Endothelial cell of umbilical vein (primary cell): ENCODE measurements around the gene SKA1. TPM values are rescaled to one million over a fixed set of nuclear protein-coding genes. Genes with fewer than 3 reads are reported as not detected.

Experiments
- BruUV-seq: library from RNA; stranded (reverse); fragments of 400-500 nt; replicated peaks from 2 replicates; lab custom pipeline; 2021; lab: Mats Ljungman, UMichigan
- CTCF ChIA-PET: fragments of 300-600, 350-600 bp; sonication (Branson Sonifier 250); formaldehyde crosslinking; loops from one replicate; lab custom pipeline; 2021; ENCODE audit warnings: antibody characterized with exemption, inconsistent platforms; lab: Charles Lee
- POLR2A ChIA-PET: fragments of 300-600, 350-600 bp; sonication (Branson Sonifier 250); formaldehyde crosslinking; loops from one replicate; lab custom pipeline; 2021; ENCODE audit warnings: antibody characterized with exemption, inconsistent platforms; lab: Charles Lee
- DNase-seq: peaks from one replicate; pipeline ENCODE4 v3.0.0-alpha.2; 2011; ENCODE audit warnings: low read depth, low spot score
- FAIRE-seq: peaks from 2 replicates; lab custom pipeline; 2011; peaks lifted over from hg19 to GRCh38; lab: Jason Lieb, UNC
- H2AFZ ChIP-seq: 2 replicates; pipeline ENCODE4 v1.6.0; 2012; ENCODE audit warnings: low read depth, low read length, control low read depth, inconsistent platforms
- H3K27ac ChIP-seq: 2 replicates; pipeline ENCODE4 v1.5.1; 2011; ENCODE audit warnings: low read depth, mild to moderate bottlenecking, control low read depth, low read length, moderate library complexity; ENCODE audit not compliant: insufficient read depth
- H3K27me3 ChIP-seq, 2 experiments: 2 replicates each; pipeline versions ENCODE4 v1.6.0 to v1.6.1; 2011; ENCODE audit warnings: low read length in 2 of 2, mixed read lengths in 1 of 2; ENCODE audit not compliant: control insufficient read depth in 2 of 2, insufficient read depth in 2 of 2
- H3K36me3 ChIP-seq, 2 experiments: 2 replicates in 1 of 2; 3 replicates in 1 of 2; pipeline ENCODE4 v1.5.1; 2011; ENCODE audit warnings: low read length in 2 of 2, mild to moderate bottlenecking in 1 of 2, moderate library complexity in 1 of 2; ENCODE audit not compliant: control insufficient read depth in 2 of 2, insufficient read depth in 2 of 2; ENCODE audit errors: extremely low read depth in 1 of 2
- H3K4me1 ChIP-seq: 3 replicates; pipeline ENCODE4 v1.5.1; 2011; ENCODE audit warnings: mild to moderate bottlenecking, low read length; ENCODE audit not compliant: control insufficient read depth, insufficient read depth; ENCODE audit errors: extremely low read depth
- H3K4me2 ChIP-seq: 2 replicates; pipeline ENCODE4 v1.6.1; 2011; ENCODE audit warnings: low read length, control low read depth, mixed read lengths; ENCODE audit not compliant: insufficient read depth
- H3K4me3 ChIP-seq, 3 experiments: fragments of 200-600 bp in 1 of 3; sonication (generic), shearing (Covaris generic) in 1 of 3; replicated peaks in 1 of 3; 2 replicates each; pipeline ENCODE4 v1.5.1; 2011 to 2016; ENCODE audit warnings: control low read depth in 3 of 3, low read length in 3 of 3, mild to moderate bottlenecking in 2 of 3, inconsistent platforms in 1 of 3, low read depth in 1 of 3, moderate library complexity in 1 of 3; ENCODE audit not compliant: insufficient read depth in 1 of 3
- H3K79me2 ChIP-seq: 2 replicates; pipeline ENCODE4 v1.6.0; 2012; ENCODE audit warnings: low read length, inconsistent platforms; ENCODE audit not compliant: control insufficient read depth, insufficient read depth
- H3K9ac ChIP-seq: replicated peaks from 2 replicates; pipeline ENCODE3; 2011; ENCODE audit warnings: low read length, control low read depth; ENCODE audit not compliant: insufficient read depth; ENCODE audit errors: extremely low read depth
- H3K9me1 ChIP-seq: replicated peaks from 3 replicates; pipeline ENCODE4 v1.6.0; 2011; ENCODE audit warnings: mild to moderate bottlenecking, low read length; ENCODE audit not compliant: control insufficient read depth, insufficient read depth; ENCODE audit errors: extremely low read depth
- H3K9me3 ChIP-seq: replicated peaks from 2 replicates; pipeline ENCODE4 v1.5.1; 2012; ENCODE audit warnings: low read length, inconsistent platforms; ENCODE audit not compliant: control insufficient read depth, insufficient read depth
- H4K20me1 ChIP-seq: replicated peaks from 2 replicates; pipeline ENCODE3; 2011; ENCODE audit warnings: mild to moderate bottlenecking, low read length; ENCODE audit not compliant: control insufficient read depth, insufficient read depth; ENCODE audit errors: extremely low read depth
- EZH2 ChIP-seq: IDR thresholded peaks from 2 replicates; pipeline ENCODE4 v1.6.1; 2012; ENCODE audit warnings: borderline replicate concordance, low read depth, mild to moderate bottlenecking, moderate library complexity, low read length, inconsistent platforms; ENCODE audit not compliant: severe bottlenecking
- FOS ChIP-seq: IDR thresholded peaks from 2 replicates; pipeline ENCODE4 v1.6.1; 2011; ENCODE audit warnings: mild to moderate bottlenecking, low read length, moderate library complexity, borderline replicate concordance; ENCODE audit not compliant: insufficient read depth
- GATA2 ChIP-seq: IDR thresholded peaks from 2 replicates; pipeline ENCODE4 v1.7.0; 2011; ENCODE audit warnings: low read depth, mild to moderate bottlenecking, moderate library complexity, mixed read lengths, low read length; ENCODE audit not compliant: insufficient read length, insufficient read depth
- JUN ChIP-seq: IDR thresholded peaks from 2 replicates; pipeline ENCODE4 v1.6.1; 2011; ENCODE audit warnings: borderline replicate concordance, low read depth; ENCODE audit not compliant: insufficient read length, insufficient read depth
- MYC ChIP-seq: IDR thresholded peaks from one replicate; pipeline ENCODE4 v1.6.1; 2011; ENCODE audit warnings: mild to moderate bottlenecking, low read depth, low read length
- POLR2AphosphoS5 ChIP-seq: IDR thresholded peaks from 2 replicates; pipeline ENCODE4 v1.6.1; 2012; ENCODE audit warnings: low read depth, mild to moderate bottlenecking, control low read depth, low read length, moderate library complexity; ENCODE audit not compliant: insufficient read depth
- dilution Hi-C: fragments of 300-500 bp; cut with MboI; formaldehyde crosslinking; loops from one replicate; pipeline ENCODE4 v1.15.0; 2019; ENCODE audit warnings: low sequenced_read_pairs; ENCODE audit not compliant: extremely low pct_ligation_motif_present
- intact Hi-C: fragments of 100-400 bp; cut with micrococcal nuclease; formaldehyde crosslinking; loops from one replicate; pipeline ENCODE4 v1.10.0; 2022
- polyA plus RNA-seq, 4 experiments: library from polyadenylated mRNA; depleted of rRNA in 3 of 4; stranded (reverse) in 3 of 4; unstranded in 1 of 4; fragments of >200 nt; gene quantifications; 2 replicates each; pipeline versions ENCODE4 v1.2.1 to v1.2.3, GENCODE V29; 2011 to 2012; ENCODE audit warnings: missing spikeins in 1 of 4
- total RNA-seq: library from RNA; stranded (reverse); gene quantifications from 2 replicates; pipeline ENCODE4 v1.2.3, GENCODE V29; 2021

Gene SKA1
- total and polyA plus RNA-seq, 2 donors (not counting 3 experiments of a cell fraction or from before 2014, with no cell fraction given): 8.7 to 23.9 TPM

GRCh38 chr18:50422286-50422898 is 47.5 kb downstream of the SKA1 start:
- Histone ChIP-seq H3K9me3 (no peaks in the 10 kb centered on the region), H4K20me1 (no peaks in the 10 kb centered on the region), H3K9ac (no peak overlapping the region), H3K4me3 (no peak overlapping the region), H3K79me2 (no peaks in the 10 kb centered on the region), H3K27me3 (no peaks in the 10 kb centered on the region), H3K36me3 (no peaks in the 10 kb centered on the region), H2AFZ (no peak overlapping the region), H3K4me2 (no peak overlapping the region), H3K27ac (no peak overlapping the region), H3K4me1 (no peaks in the 10 kb centered on the region), H3K9me1 (no peaks in the 10 kb centered on the region)
- DNase-seq (no peak), FAIRE-seq (no peak)
- TF ChIP-seq GATA2 (no peak), POLR2AphosphoS5 (no peak), JUN (no peak), EZH2 (no peak), MYC (no peak), FOS (peak; percentile 5)
- ChIA-PET CTCF (interaction anchor here (0.9 kb wide), 1 partner anchor 10 kb away, joined by 3 read pairs; no protein-coding TSS in a partner anchor), POLR2A (no interaction called here)
- intact Hi-C loops: loop anchor here (10.0 kb wide), 1 partner anchor 418 kb away; no protein-coding TSS in a partner anchor
- no TSS peak for BruUV-seq
- dilution Hi-C loops: no loop called here

GRCh38 chr18:50424877-50425690 is 50.2 kb downstream of the SKA1 start:
- dilution Hi-C loops (no loop called here), intact Hi-C loops (loop anchor here (5.0 to 10.0 kb wide), 3 partner anchors 68 to 420 kb away; no protein-coding TSS in a partner anchor)
- BruUV-seq: no TSS peak
- peak; percentile 63 for DNase-seq
- Histone ChIP-seq H4K20me1 (no peaks in the 10 kb centered on the region), H3K9me3 (no peaks in the 10 kb centered on the region), H3K4me1 (no peaks in the 10 kb centered on the region), H2AFZ (no peak overlapping the region), H3K4me3 (no peak overlapping the region), H3K9me1 (no peaks in the 10 kb centered on the region), H3K79me2 (no peaks in the 10 kb centered on the region), H3K27me3 (peaks cover 2 to 4% of the 10 kb centered on the region in 2 experiments), H3K4me2 (no peak overlapping the region), H3K9ac (no peak overlapping the region), H3K36me3 (no peaks in the 10 kb centered on the region), H3K27ac (no peak overlapping the region)
- ChIA-PET CTCF (no interaction called here), POLR2A (no interaction called here)
- peak; percentile 43 for TF ChIP-seq GATA2
- TF ChIP-seq EZH2: no peak
- no peak for FAIRE-seq
